Calu3 (cell line): ENCODE results near the gene SYNPR. TPM values are rescaled to one million over a fixed set of nuclear protein-coding genes. Genes with fewer than 3 reads are reported as not detected.
A peak's percentile ranks its signal among the peaks of the same experiment; 100 is the strongest.

ENCODE experiments used
- BruUV-seq: library from RNA; stranded (reverse); fragments of 400-500 nt; replicated peaks from 2 replicates; lab custom pipeline; 2021; lab: Mats Ljungman, UMichigan
- CTCF ChIA-PET: fragments of 300-600 bp; sonication (Branson Sonifier 250); formaldehyde crosslinking; loops from one replicate; lab custom pipeline; 2022; ENCODE audit warnings: antibody characterized with exemption; lab: Charles Lee
- DNase-seq: peaks from one replicate; pipeline ENCODE4 v3.0.0; 2022
- H3K27ac Mint-ChIP-seq: one replicate; pipeline ENCODE4 v1.8.0; 2022; ENCODE audit warnings: mixed read lengths; ENCODE audit not compliant: unreplicated experiment
- H3K27me3 Mint-ChIP-seq: one replicate; pipeline ENCODE4 v1.8.0; 2022; ENCODE audit warnings: mixed read lengths; ENCODE audit not compliant: unreplicated experiment
- H3K36me3 Mint-ChIP-seq: one replicate; pipeline ENCODE4 v1.8.0; 2022; ENCODE audit warnings: mild to moderate bottlenecking, moderate library complexity, mixed read lengths; ENCODE audit not compliant: insufficient read depth, unreplicated experiment
- H3K4me1 Mint-ChIP-seq: one replicate; pipeline ENCODE4 v1.8.0; 2022; ENCODE audit warnings: mild to moderate bottlenecking, low read depth, mixed read lengths; ENCODE audit not compliant: unreplicated experiment
- H3K4me3 Mint-ChIP-seq: one replicate; pipeline ENCODE4 v1.8.0; 2022; ENCODE audit warnings: mild to moderate bottlenecking, low read depth, moderate library complexity, mixed read lengths; ENCODE audit not compliant: unreplicated experiment
- H3K9me3 Mint-ChIP-seq: one replicate; pipeline ENCODE4 v1.8.0; 2022; ENCODE audit warnings: low read depth, mixed read lengths; ENCODE audit not compliant: unreplicated experiment
- intact Hi-C: fragments of 100-400 bp; cut with micrococcal nuclease; formaldehyde crosslinking; loops from one replicate; pipeline ENCODE4 v1.10.0; 2022; ENCODE audit not compliant: unreplicated experiment
- total RNA-seq: library from RNA; stranded (reverse); gene quantifications from 2 replicates; pipeline ENCODE4 v1.2.3, GENCODE V29; 2022
- TF ChIP-seq, protein P1 (sequence below): fragments of 200-600 bp; IDR thresholded peaks from one replicate; pipeline ENCODE4 v1.8.0; 2022; ENCODE audit warnings: antibody characterized with exemption; ENCODE audit not compliant: unreplicated experiment

The SYNPR gene
- total RNA-seq, 1 experiment from 2014 or later, result 0.90 TPM

DNA sequence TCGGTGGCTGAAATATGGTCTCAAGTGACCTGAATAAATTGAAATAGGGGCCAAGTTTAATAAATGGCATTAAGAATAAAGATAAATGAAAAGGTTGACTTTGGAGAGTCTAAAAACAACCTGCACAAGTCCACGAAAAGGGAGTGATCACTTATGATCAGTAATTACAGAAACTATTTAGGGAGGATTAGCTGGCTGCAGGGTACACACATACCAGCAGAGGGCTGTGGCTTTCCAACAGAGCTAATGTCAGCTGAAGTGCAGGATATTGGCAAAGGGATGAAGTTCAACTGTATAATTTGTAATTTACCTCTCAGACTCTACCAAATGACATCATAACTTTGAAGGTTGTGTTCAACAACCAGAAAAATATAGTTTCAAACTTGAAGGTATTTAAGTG, 86.8 kb downstream of the SYNPR start:
- no peaks in the 10 kb centered on the region for H3K9me3 Mint-ChIP-seq
- BruUV-seq, result no TSS peak
- H3K4me1 Mint-ChIP-seq, result peaks cover 8% of the 10 kb centered on the region
- no peaks in the 10 kb centered on the region for H3K36me3 Mint-ChIP-seq
- H3K4me3 Mint-ChIP-seq, result no peak overlapping the region
- intact Hi-C loops, result loop anchor here (1.0 to 2.0 kb wide), 2 partner anchors 298 to 453 kb away; no protein-coding TSS in a partner anchor
- H3K27ac Mint-ChIP-seq, result no peak overlapping the region
- CTCF ChIA-PET, result interaction anchor here (0.8 to 1.0 kb wide), 3 partner anchors 298 to 454 kb away, joined by 3 to 11 read pairs (median 3); partner anchors contain the start of gene C3orf49
- peak; percentile 28 for DNase-seq
- TF ChIP-seq, protein P1, sequence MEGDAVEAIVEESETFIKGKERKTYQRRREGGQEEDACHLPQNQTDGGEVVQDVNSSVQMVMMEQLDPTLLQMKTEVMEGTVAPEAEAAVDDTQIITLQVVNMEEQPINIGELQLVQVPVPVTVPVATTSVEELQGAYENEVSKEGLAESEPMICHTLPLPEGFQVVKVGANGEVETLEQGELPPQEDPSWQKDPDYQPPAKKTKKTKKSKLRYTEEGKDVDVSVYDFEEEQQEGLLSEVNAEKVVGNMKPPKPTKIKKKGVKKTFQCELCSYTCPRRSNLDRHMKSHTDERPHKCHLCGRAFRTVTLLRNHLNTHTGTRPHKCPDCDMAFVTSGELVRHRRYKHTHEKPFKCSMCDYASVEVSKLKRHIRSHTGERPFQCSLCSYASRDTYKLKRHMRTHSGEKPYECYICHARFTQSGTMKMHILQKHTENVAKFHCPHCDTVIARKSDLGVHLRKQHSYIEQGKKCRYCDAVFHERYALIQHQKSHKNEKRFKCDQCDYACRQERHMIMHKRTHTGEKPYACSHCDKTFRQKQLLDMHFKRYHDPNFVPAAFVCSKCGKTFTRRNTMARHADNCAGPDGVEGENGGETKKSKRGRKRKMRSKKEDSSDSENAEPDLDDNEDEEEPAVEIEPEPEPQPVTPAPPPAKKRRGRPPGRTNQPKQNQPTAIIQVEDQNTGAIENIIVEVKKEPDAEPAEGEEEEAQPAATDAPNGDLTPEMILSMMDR, result peak; percentile 23
- peaks cover 24% of the 10 kb centered on the region for H3K27me3 Mint-ChIP-seq

DNA sequence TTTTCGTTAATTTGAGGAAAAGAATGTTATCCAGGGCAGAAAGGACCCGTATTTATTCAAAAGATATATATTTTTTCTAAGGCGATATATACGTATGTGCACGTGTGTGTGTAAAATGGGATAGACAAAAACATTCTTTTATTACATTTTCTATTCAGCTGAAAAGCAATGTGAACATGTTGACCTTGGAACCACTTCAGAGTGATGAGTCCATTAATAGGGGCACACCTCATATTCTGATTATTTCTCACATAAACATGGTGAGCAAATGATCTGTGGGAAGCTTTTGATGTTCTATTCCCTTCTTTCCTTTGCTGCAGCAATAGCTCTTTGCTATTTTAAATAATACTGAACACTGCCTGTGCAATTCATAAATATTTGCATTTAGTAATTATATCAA, 87.6 kb downstream of the SYNPR start:
- intact Hi-C loops, result loop anchor here (1.0 to 2.0 kb wide), 2 partner anchors 297 to 453 kb away; no protein-coding TSS in a partner anchor
- no peak overlapping the region for H3K27ac Mint-ChIP-seq
- H3K4me1 Mint-ChIP-seq, result peaks cover 8% of the 10 kb centered on the region
- H3K4me3 Mint-ChIP-seq, result no peak overlapping the region
- no peak for DNase-seq
- no peaks in the 10 kb centered on the region for H3K36me3 Mint-ChIP-seq
- CTCF ChIA-PET, result interaction anchor here (0.8 to 0.9 kb wide), 2 partner anchors 16 to 453 kb away, joined by 3 read pairs; partner anchors contain the start of gene C3orf49
- H3K27me3 Mint-ChIP-seq, result peaks cover 17% of the 10 kb centered on the region
- BruUV-seq, result no TSS peak
- H3K9me3 Mint-ChIP-seq, result no peaks in the 10 kb centered on the region
- TF ChIP-seq, protein P1, result no peak

DNA sequence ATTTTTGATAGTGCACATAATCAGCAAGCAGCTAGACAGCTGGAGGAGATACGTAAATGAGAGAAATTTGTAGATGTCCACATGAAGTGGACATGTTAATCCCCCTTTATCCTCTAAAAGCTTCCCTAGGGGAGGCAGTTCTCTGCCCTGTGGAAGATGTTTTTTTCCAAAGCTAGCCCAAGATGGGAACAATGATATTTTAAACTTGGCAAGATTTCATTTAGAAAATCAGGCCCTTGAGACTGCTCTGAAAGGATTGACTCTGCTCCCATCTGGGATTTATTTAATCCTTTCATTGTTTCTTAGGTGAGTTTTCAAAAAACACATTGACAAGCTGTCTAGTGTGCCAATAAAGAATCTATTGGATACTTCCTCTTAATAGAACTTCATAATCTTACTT, 92.0 kb downstream of the SYNPR start:
- H3K9me3 Mint-ChIP-seq, result no peaks in the 10 kb centered on the region
- no peak overlapping the region for H3K4me3 Mint-ChIP-seq
- no peaks in the 10 kb centered on the region for H3K36me3 Mint-ChIP-seq
- no peaks in the 10 kb centered on the region for H3K4me1 Mint-ChIP-seq
- no peak for DNase-seq
- H3K27me3 Mint-ChIP-seq, result peaks cover 15% of the 10 kb centered on the region
- no peak overlapping the region for H3K27ac Mint-ChIP-seq
- BruUV-seq, result no TSS peak
- CTCF ChIA-PET, result interaction anchor here (0.7 kb wide), 1 partner anchor 290 kb away, joined by 3 read pairs; no protein-coding TSS in a partner anchor
- TF ChIP-seq, protein P1, result no peak
- intact Hi-C loops, result no loop called here

DNA sequence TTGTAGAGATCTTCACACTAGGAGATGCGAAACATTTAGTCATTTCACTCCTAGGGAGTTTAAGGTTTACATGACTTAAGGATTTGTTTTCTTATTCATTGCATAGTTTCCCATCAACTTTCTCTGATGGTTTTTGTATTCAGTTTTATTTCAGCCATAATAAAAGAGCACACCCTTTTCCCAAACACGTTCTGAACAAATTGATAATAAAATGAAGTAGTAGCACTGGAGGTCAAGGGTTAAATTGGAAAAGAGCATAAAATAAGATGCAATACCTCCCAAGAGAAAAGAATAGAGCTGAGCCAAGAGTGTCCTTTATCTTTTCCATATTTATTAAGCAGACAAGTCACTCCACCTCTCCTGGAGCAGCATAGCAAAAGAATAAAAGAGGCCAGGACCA, 104.9 kb downstream of the SYNPR start:
- Mint-ChIP-seq H3K27me3 (peaks cover 13% of the 10 kb centered on the region), H3K36me3 (no peaks in the 10 kb centered on the region), H3K4me1 (peaks cover 16% of the 10 kb centered on the region), H3K9me3 (no peaks in the 10 kb centered on the region), H3K27ac (no peak overlapping the region), H3K4me3 (no peak overlapping the region)
- no TSS peak for BruUV-seq
- intact Hi-C loops, result no loop called here
- CTCF ChIA-PET, result no interaction called here
- DNase-seq, result no peak
- TF ChIP-seq, protein P1, result no peak
